Body of pancreas (tissue), 4 donors: Measurements from ENCODE around the gene FCAMR. TPM values are rescaled to one million over a fixed set of nuclear protein-coding genes. Genes with fewer than 3 reads are reported as not detected.

Experiments used
- ATAC-seq: fragments of 150-250 bp; one replicate; pipeline ENCODE4 v1.9.1; 2016
- DNase-seq, 4 donors: peaks; one replicate each; pipeline ENCODE4 v3.0.0-alpha.2; 2019
- H3K27ac ChIP-seq, 4 donors: fragments of 200-600 bp; sonication (generic); 1 replicate in 3 of 4; 2 replicates in 1 of 4; pipeline versions ENCODE4 v1.5.1 to v1.6.1; 2016 to 2019; ENCODE audit warnings: mild to moderate bottlenecking in 1 of 4, mixed read lengths in 1 of 4, moderate library complexity in 1 of 4
- H3K27me3 ChIP-seq, 2 donors: fragments of 200-600 bp; sonication (generic); one replicate each; pipeline ENCODE4 v1.6.0; 2016; ENCODE audit warnings: mild to moderate bottlenecking in 1 of 2
- H3K36me3 ChIP-seq, 2 donors: fragments of 200-600 bp; sonication (generic); replicated peaks in 1 of 2; 2 replicates each; pipeline ENCODE4 v1.5.1; 2016; ENCODE audit warnings: low read depth in 2 of 2; ENCODE audit not compliant: insufficient read depth in 1 of 2
- H3K4me1 ChIP-seq: fragments of 200-600 bp; sonication (generic); one replicate; pipeline ENCODE4 v1.6.0; 2016
- H3K4me3 ChIP-seq, 2 donors: fragments of 200-600 bp; sonication (generic); 1 replicate in 1 of 2; 2 replicates in 1 of 2; pipeline ENCODE4 v1.5.1; 2016 to 2019
- H3K9me3 ChIP-seq, 3 donors: fragments of 200-600 bp; sonication (generic); 1 replicate in 2 of 3; 2 replicates in 1 of 3; pipeline ENCODE4 v1.5.1; 2016
- CTCF ChIP-seq, 7 experiments: fragments of 450-650 bp in 4 of 7; fragments of 200-600 bp in 3 of 7; sonication (generic) in 3 of 7; IDR thresholded peaks; one replicate each; pipeline ENCODE4 v1.5.1; 2016 to 2019; ENCODE audit warnings: antibody characterized with exemption in 7 of 7
- POLR2A ChIP-seq, 3 donors: fragments of 450-650 bp; IDR thresholded peaks; one replicate each; pipeline ENCODE4 v1.6.1; 2016; ENCODE audit warnings: antibody characterized with exemption in 3 of 3, mild to moderate bottlenecking in 2 of 3
- WGBS, 2 donors: methylation state at CpG; one replicate each; pipeline ENCODE4 v1.1.5; 2017; 5-methylcytosine and 5-hydroxymethylcytosine counted together
- intact Hi-C: fragments of 100-400 bp; cut with DNase I; formaldehyde crosslinking; loops from one replicate; pipeline ENCODE4 v1.15.1; 2023
- total RNA-seq, 2 donors: library from RNA; depleted of rRNA; stranded (reverse); fragments of >200 nt; gene quantifications; one replicate each; pipeline ENCODE4 v1.1.0, GENCODE V29; 2016

The FCAMR gene
- total RNA-seq, 2 donors from 2014 or later = not detected

- Histone ChIP-seq H3K9me3 (no peaks in the 10 kb centered on the region), H3K4me3 (no peak overlapping the region), H3K36me3 (no peaks in the 10 kb centered on the region), H3K27me3 (no peaks in the 10 kb centered on the region), H3K27ac (peak overlapping the region in 3 of 4 donors; percentile 13 to 66 (median 61)), H3K4me1 (peaks cover 36% of the 10 kb centered on the region)
- 38 to 42% methylated on average over 1 of the region's 1 CpG for WGBS, 2 donors
- DNase-seq (peak; percentile 54 to 71 (median 60)), ATAC-seq (peak; percentile 66)
- intact Hi-C loops = no loop called here
- TF ChIP-seq CTCF (IDR thresholded peaks at IDR 0.05) (no peak), POLR2A (IDR thresholded peaks at IDR 0.05) (no peak)
Measured at GRCh38 chr1:207002724-207003146, 32.5 kb upstream of the FCAMR start.

- Histone ChIP-seq H3K36me3 (no peaks in the 10 kb centered on the region), H3K4me1 (peaks cover 36% of the 10 kb centered on the region), H3K27ac (no peak overlapping the region), H3K27me3 (no peaks in the 10 kb centered on the region), H3K9me3 (no peaks in the 10 kb centered on the region), H3K4me3 (no peak overlapping the region)
- TF ChIP-seq POLR2A (IDR thresholded peaks at IDR 0.05) (no peak), CTCF (IDR thresholded peaks at IDR 0.05) (no peak)
- no peak for DNase-seq
- 86 to 90% methylated on average over 4 to 5 of the region's 5 CpGs for WGBS, 2 donors
- ATAC-seq = no peak
- intact Hi-C loops = no loop called here
Measured at GRCh38 chr1:207001492-207002245, 31.4 kb upstream of the FCAMR start.

GRCh38 chr1:207000651-207001291 is 30.5 kb upstream of the FCAMR start:
- ATAC-seq = no peak
- intact Hi-C loops = no loop called here
- DNase-seq = no peak
- Histone ChIP-seq H3K4me1 (peaks cover 36% of the 10 kb centered on the region), H3K27me3 (no peaks in the 10 kb centered on the region), H3K36me3 (no peaks in the 10 kb centered on the region), H3K9me3 (no peaks in the 10 kb centered on the region), H3K4me3 (no peak overlapping the region), H3K27ac (no peak overlapping the region)
- WGBS, 2 donors = 70 to 77% methylated on average over 5 of the region's 5 CpGs
- TF ChIP-seq POLR2A (IDR thresholded peaks at IDR 0.05) (no peak), CTCF (IDR thresholded peaks at IDR 0.05) (no peak)

- TF ChIP-seq POLR2A (IDR thresholded peaks at IDR 0.05) = no peak
- TF ChIP-seq CTCF (IDR thresholded peaks at IDR 0.05) = no peak
- no peaks in the 10 kb centered on the region for H3K36me3 ChIP-seq
- ATAC-seq (no peak), DNase-seq (no peak)
- H3K4me1 ChIP-seq = peaks cover 19% of the 10 kb centered on the region
- intact Hi-C loops = no loop called here
- no peak overlapping the region for H3K27ac ChIP-seq
- no peak overlapping the region for H3K4me3 ChIP-seq
- no peaks in the 10 kb centered on the region for H3K27me3 ChIP-seq
- no peaks in the 10 kb centered on the region for H3K9me3 ChIP-seq
- WGBS, 2 donors = 85 to 93% methylated on average over 2 of the region's 2 CpGs
Measured at GRCh38 chr1:206998816-206999215, 28.6 kb upstream of the FCAMR start.
